CD4-positive, alpha-beta T cell treated with Interleukin-6 for 4 hours (primary cell): Measurements from ENCODE around the gene LRRC2.
A peak's percentile ranks its signal among the peaks of the same experiment; 100 is the strongest.
"Not testable (repeated sequence)": the region's sequence is repeated elsewhere in the genome, so short reads cannot be mapped to it uniquely, and the experiment has no call there.

Experiments used
- DNase-seq: peaks from one replicate; pipeline ENCODE4 v3.0.0-alpha.2; 2020; ENCODE audit warnings: mixed read lengths

Gene LRRC2

GRCh38 chr3:46494491-46494890, 71.6 kb downstream of the LRRC2 start:
- DNase-seq: not testable (repeated sequence)

- no peak for DNase-seq
These were observed 73.1 kb downstream of the LRRC2 start for GRCh38 chr3:46492890-46493547.

GRCh38 chr3:46491089-46492070, 74.7 kb downstream of the LRRC2 start:
- no peak for DNase-seq

- DNase-seq: no peak
These were observed 75.6 kb downstream of the LRRC2 start for GRCh38 chr3:46490338-46491084.

GRCh38 chr3:46489875-46490274, 76.2 kb downstream of the LRRC2 start:
- peak; percentile 26 for DNase-seq

- no peak for DNase-seq
These were observed 76.7 kb downstream of the LRRC2 start for GRCh38 chr3:46489381-46489780.

GRCh38 chr3:46488735-46489361, 77.3 kb downstream of the LRRC2 start:
- DNase-seq: peak; percentile 97

GRCh38 chr3:46485779-46486175, 80.3 kb downstream of the LRRC2 start:
- DNase-seq: no peak

- no peak for DNase-seq
These were observed 81.0 kb downstream of the LRRC2 start for GRCh38 chr3:46484911-46485778.

- DNase-seq: no peak
These were observed 81.7 kb downstream of the LRRC2 start for GRCh38 chr3:46484388-46484787.

- DNase-seq: no peak
These were observed 82.3 kb downstream of the LRRC2 start for GRCh38 chr3:46483825-46484224.

GRCh38 chr3:46482632-46483350, 83.3 kb downstream of the LRRC2 start:
- DNase-seq: no peak

- no peak for DNase-seq
These were observed 84.5 kb downstream of the LRRC2 start for GRCh38 chr3:46481636-46482035.

GRCh38 chr3:46480491-46481195, 85.5 kb downstream of the LRRC2 start:
- DNase-seq: no peak

GRCh38 chr3:46479696-46480095, 86.4 kb downstream of the LRRC2 start:
- no peak for DNase-seq

GRCh38 chr3:46479021-46479420, 87.1 kb downstream of the LRRC2 start:
- DNase-seq: no peak

GRCh38 chr3:46478341-46478740, 87.8 kb downstream of the LRRC2 start:
- DNase-seq: no peak

GRCh38 chr3:46477756-46478155, 88.3 kb downstream of the LRRC2 start:
- DNase-seq: no peak

GRCh38 chr3:46477145-46477544, 89.0 kb downstream of the LRRC2 start:
- no peak for DNase-seq

- DNase-seq: no peak
These were observed 93.4 kb downstream of the LRRC2 start for GRCh38 chr3:46472736-46473135.
